ENCODE measurements around the gene JPT1.

- TF ChIP-seq CTCF (IDR thresholded peaks at IDR 0.05) (no peak), POLR2AphosphoS5 (IDR thresholded peaks at IDR 0.05) (no peak), POLR2A (IDR thresholded peaks at IDR 0.05) (no peak), EP300 (IDR thresholded peaks at IDR 0.05) (no peak)
Observed at GRCh38 chr17:75103601-75104554, 50.4 kb downstream of the JPT1 start.

Measured in stomach (tissue), 4 donors.